Naive thymus-derived CD8-positive, alpha-beta T cell (primary cell): ENCODE results near the gene STXBP3. TPM values are rescaled to one million over a fixed set of nuclear protein-coding genes. Genes with fewer than 3 reads are reported as not detected.

ENCODE experiments used
- ATAC-seq, 2 donors: fragments of 150-1000 bp; cut with Tn5 transposase in 1 of 2; sonication (Bioruptor Pico), chemical (Tn5 transposase) in 1 of 2; 1 replicate in 1 of 2; 2 replicates in 1 of 2; pipeline ENCODE4 v1.10.0; 2021; ENCODE audit warnings: mild to moderate bottlenecking in 2 of 2, moderate library complexity in 2 of 2
- POLR2A ChIA-PET: fragments of 350-600 bp; sonication (Branson Sonifier 250); formaldehyde crosslinking; loops from one replicate; lab custom pipeline; 2021; ENCODE audit warnings: antibody characterized with exemption; lab: Charles Lee
- DNase-seq, 10 donors: peaks; one replicate each; pipeline versions ENCODE4 v3.0.0 to v3.0.0-alpha.2; 2020 to 2022
- H3K27ac Mint-ChIP-seq, 10 donors: one replicate each; pipeline ENCODE4 v1.8.0; 2020 to 2022; ENCODE audit warnings: mild to moderate bottlenecking in 10 of 10, mixed read lengths in 10 of 10, moderate library complexity in 4 of 10, inconsistent platforms in 1 of 10
- H3K27me3 Mint-ChIP-seq, 5 donors: one replicate each; pipeline ENCODE4 v1.8.0; 2021 to 2022; ENCODE audit warnings: mixed read lengths in 5 of 5
- H3K36me3 Mint-ChIP-seq, 3 donors: one replicate each; pipeline ENCODE4 v1.8.0; 2020 to 2022; ENCODE audit warnings: mixed read lengths in 3 of 3, mild to moderate bottlenecking in 2 of 3, inconsistent platforms in 1 of 3
- H3K4me1 Mint-ChIP-seq, 4 donors: one replicate each; pipeline ENCODE4 v1.8.0; 2021 to 2022; ENCODE audit warnings: mixed read lengths in 4 of 4
- H3K4me3 Mint-ChIP-seq, 10 donors: one replicate each; pipeline ENCODE4 v1.8.0; 2020 to 2022; ENCODE audit warnings: mild to moderate bottlenecking in 10 of 10, mixed read lengths in 10 of 10, moderate library complexity in 6 of 10, inconsistent platforms in 1 of 10
- H3K9me3 Mint-ChIP-seq, 9 donors: one replicate each; pipeline ENCODE4 v1.8.0; 2020 to 2022; ENCODE audit warnings: mixed read lengths in 9 of 9, mild to moderate bottlenecking in 3 of 9, inconsistent platforms in 1 of 9, moderate library complexity in 1 of 9
- polyA plus RNA-seq, 3 donors: library from polyadenylated mRNA; unstranded; fragments of 300-500 nt; fragmentation: Illumina TruSeq; gene quantifications; one replicate each; pipeline ENCODE4 v1.2.3, GENCODE V29; 2021
- total RNA-seq, 8 experiments: library from RNA in 2 of 8; stranded (reverse) in 2 of 8; gene quantifications; one replicate each; pipeline ENCODE4 v1.2.3 and lab custom pipeline; 2021 to 2026

The STXBP3 gene
- total and polyA plus RNA-seq, 5 experiments from 2014 or later = 39.8 to 83.6 (median 46.1) TPM

- ATAC-seq (no peak), DNase-seq (no peak)
- no peak overlapping the region for H3K4me3 Mint-ChIP-seq
- H3K9me3 Mint-ChIP-seq = peaks cover 0 to 2% (median 0%) of the 10 kb centered on the region in 9 donors
- POLR2A ChIA-PET = no interaction called here
- no peaks in the 10 kb centered on the region for H3K36me3 Mint-ChIP-seq
- H3K27ac Mint-ChIP-seq = no peak overlapping the region
- peaks cover 0 to 3% (median 0%) of the 10 kb centered on the region in 5 donors for H3K27me3 Mint-ChIP-seq
- H3K4me1 Mint-ChIP-seq = peaks cover 0 to 3% (median under 1%) of the 10 kb centered on the region in 4 donors
Observed at GRCh38 chr1:108832929-108833328, 86.5 kb downstream of the STXBP3 start.

- ATAC-seq = no peak
- Mint-ChIP-seq H3K4me3 (no peak overlapping the region), H3K4me1 (no peaks in the 10 kb centered on the region), H3K36me3 (peaks cover 0 to 6% (median 0%) of the 10 kb centered on the region in 3 donors), H3K9me3 (peaks cover 0 to 4% (median 0%) of the 10 kb centered on the region in 9 donors), H3K27ac (no peak overlapping the region), H3K27me3 (peaks cover 0 to 4% (median 0%) of the 10 kb centered on the region in 5 donors)
- POLR2A ChIA-PET = no interaction called here
- DNase-seq = no peak
Observed at GRCh38 chr1:108841703-108842102, 95.2 kb downstream of the STXBP3 start.

GRCh38 chr1:108842525-108843181 lies 96.2 kb downstream of the STXBP3 start:
- H3K36me3 Mint-ChIP-seq = peaks cover 0 to 6% (median 0%) of the 10 kb centered on the region in 3 donors
- ATAC-seq (no peak), DNase-seq (no peak)
- POLR2A ChIA-PET = no interaction called here
- H3K27ac Mint-ChIP-seq = no peak overlapping the region
- H3K9me3 Mint-ChIP-seq = peaks cover 0 to 4% (median 0%) of the 10 kb centered on the region in 9 donors
- no peaks in the 10 kb centered on the region for H3K4me1 Mint-ChIP-seq
- peaks cover 0 to 5% (median 0%) of the 10 kb centered on the region in 5 donors for H3K27me3 Mint-ChIP-seq
- H3K4me3 Mint-ChIP-seq = no peak overlapping the region

GRCh38 chr1:108843390-108844137 lies 97.1 kb downstream of the STXBP3 start:
- Mint-ChIP-seq H3K4me1 (no peaks in the 10 kb centered on the region), H3K36me3 (peaks cover 0 to 1% (median 0%) of the 10 kb centered on the region in 3 donors), H3K4me3 (no peak overlapping the region), H3K9me3 (no peaks in the 10 kb centered on the region), H3K27ac (no peak overlapping the region), H3K27me3 (peaks cover 0 to 5% (median 2%) of the 10 kb centered on the region in 5 donors)
- ATAC-seq (no peak), DNase-seq (no peak)
- POLR2A ChIA-PET = no interaction called here

GRCh38 chr1:108845446-108845845 lies 99.0 kb downstream of the STXBP3 start:
- no peaks in the 10 kb centered on the region for H3K36me3 Mint-ChIP-seq
- no peaks in the 10 kb centered on the region for H3K9me3 Mint-ChIP-seq
- DNase-seq (no peak), ATAC-seq (no peak)
- POLR2A ChIA-PET = no interaction called here
- H3K27me3 Mint-ChIP-seq = peaks cover 0 to 5% (median 2%) of the 10 kb centered on the region in 5 donors
- no peaks in the 10 kb centered on the region for H3K4me1 Mint-ChIP-seq
- H3K27ac Mint-ChIP-seq = no peak overlapping the region
- no peak overlapping the region for H3K4me3 Mint-ChIP-seq

- DNase-seq (no peak), ATAC-seq (no peak)
- no peak overlapping the region for H3K4me3 Mint-ChIP-seq
- H3K9me3 Mint-ChIP-seq = no peaks in the 10 kb centered on the region
- no peaks in the 10 kb centered on the region for H3K4me1 Mint-ChIP-seq
- H3K27ac Mint-ChIP-seq = no peak overlapping the region
- H3K27me3 Mint-ChIP-seq = peaks cover 0 to 7% (median 3%) of the 10 kb centered on the region in 5 donors
- POLR2A ChIA-PET = no interaction called here
- no peaks in the 10 kb centered on the region for H3K36me3 Mint-ChIP-seq
Observed at GRCh38 chr1:108845991-108846390, 99.5 kb downstream of the STXBP3 start.

GRCh38 chr1:108847494-108847893 lies 101.0 kb downstream of the STXBP3 start:
- Mint-ChIP-seq H3K27ac (no peak overlapping the region), H3K36me3 (no peaks in the 10 kb centered on the region), H3K9me3 (no peaks in the 10 kb centered on the region), H3K27me3 (peaks cover 2 to 13% (median 7%) of the 10 kb centered on the region in 5 donors), H3K4me1 (peaks cover 3 to 4% (median 4%) of the 10 kb centered on the region in 4 donors), H3K4me3 (no peak overlapping the region)
- DNase-seq (no peak), ATAC-seq (no peak)
- POLR2A ChIA-PET = interaction anchor here (0.7 kb wide), 1 partner anchor 92 kb away, joined by 5 read pairs; no protein-coding TSS in a partner anchor

- POLR2A ChIA-PET = no interaction called here
- H3K36me3 Mint-ChIP-seq = no peaks in the 10 kb centered on the region
- no peaks in the 10 kb centered on the region for H3K9me3 Mint-ChIP-seq
- H3K4me3 Mint-ChIP-seq = no peak overlapping the region
- H3K27ac Mint-ChIP-seq = no peak overlapping the region
- H3K4me1 Mint-ChIP-seq = peaks cover 6 to 7% (median 7%) of the 10 kb centered on the region in 4 donors
- ATAC-seq = no peak
- DNase-seq = no peak
- H3K27me3 Mint-ChIP-seq = peaks cover 2 to 15% (median 7%) of the 10 kb centered on the region in 5 donors
Observed at GRCh38 chr1:108848806-108849205, 102.3 kb downstream of the STXBP3 start.

- no peak for ATAC-seq
- peaks cover 6 to 7% (median 7%) of the 10 kb centered on the region in 4 donors for H3K4me1 Mint-ChIP-seq
- POLR2A ChIA-PET = interaction anchor here (0.6 kb wide), 1 partner anchor 65 kb away, joined by 3 read pairs; no protein-coding TSS in a partner anchor
Observed at GRCh38 chr1:108850929-108851328, 104.5 kb downstream of the STXBP3 start.

GRCh38 chr1:108851567-108851966 lies 105.1 kb downstream of the STXBP3 start:
- no peak for ATAC-seq
- H3K9me3 Mint-ChIP-seq = no peaks in the 10 kb centered on the region
- peaks cover 6 to 25% (median 15%) of the 10 kb centered on the region in 5 donors for H3K27me3 Mint-ChIP-seq
- no peak overlapping the region for H3K4me3 Mint-ChIP-seq
- H3K36me3 Mint-ChIP-seq = no peaks in the 10 kb centered on the region
- DNase-seq = no peak
- H3K27ac Mint-ChIP-seq = no peak overlapping the region
- POLR2A ChIA-PET = interaction anchor here (0.6 kb wide), 1 partner anchor 64 kb away, joined by 3 read pairs; no protein-coding TSS in a partner anchor
- peaks cover 6 to 7% (median 7%) of the 10 kb centered on the region in 4 donors for H3K4me1 Mint-ChIP-seq

More at GRCh38 chr1:108850929-108851328, 104.5 kb downstream of the STXBP3 start:
- no peak overlapping the region for H3K4me3 Mint-ChIP-seq
- no peak overlapping the region for H3K27ac Mint-ChIP-seq
- H3K36me3 Mint-ChIP-seq = no peaks in the 10 kb centered on the region
- peaks cover 7 to 20% (median 13%) of the 10 kb centered on the region in 5 donors for H3K27me3 Mint-ChIP-seq
- DNase-seq = no peak
- no peaks in the 10 kb centered on the region for H3K9me3 Mint-ChIP-seq

GRCh38 chr1:108852221-108852975 lies 105.9 kb downstream of the STXBP3 start:
- Mint-ChIP-seq H3K36me3 (no peaks in the 10 kb centered on the region), H3K27ac (peak overlapping the region in 1 of 10 donors; percentile 80), H3K9me3 (no peaks in the 10 kb centered on the region), H3K4me3 (no peak overlapping the region), H3K27me3 (peaks cover 7 to 30% (median 15%) of the 10 kb centered on the region in 5 donors), H3K4me1 (peaks cover 6 to 7% (median 7%) of the 10 kb centered on the region in 4 donors)
- DNase-seq (no peak), ATAC-seq (no peak)
- POLR2A ChIA-PET = no interaction called here

- H3K36me3 Mint-ChIP-seq = no peaks in the 10 kb centered on the region
- no peak overlapping the region for H3K4me3 Mint-ChIP-seq
- ATAC-seq (no peak), DNase-seq (no peak)
- H3K4me1 Mint-ChIP-seq = peaks cover 6 to 14% (median 13%) of the 10 kb centered on the region in 4 donors
- no peaks in the 10 kb centered on the region for H3K9me3 Mint-ChIP-seq
- POLR2A ChIA-PET = no interaction called here
- peaks cover 10 to 30% (median 15%) of the 10 kb centered on the region in 5 donors for H3K27me3 Mint-ChIP-seq
- H3K27ac Mint-ChIP-seq = no peak overlapping the region
Observed at GRCh38 chr1:108854221-108855019, 107.9 kb downstream of the STXBP3 start.
